ENCODE results near the gene OR6C65.

Gene OR6C65

GRCh38 chr12:55443776-55444175, 43.4 kb downstream of the OR6C65 start, which contains the start of gene OR6C2:
Gene OR6C2, plus strand, starts transcription at chr12:55444076. Its CDS starts 8,138 bp downstream, at chr12:55452214.
- DNase-seq (ENCODE audit: insufficient read length, low spot score), result no peak

GRCh38 chr12:55445357-55445756, 45.0 kb downstream of the OR6C65 start:
- FAIRE-seq, result no peak

More at GRCh38 chr12:55443776-55444175, 43.4 kb downstream of the OR6C65 start, which contains the start of gene OR6C2:
- FAIRE-seq, result no peak

DNA sequence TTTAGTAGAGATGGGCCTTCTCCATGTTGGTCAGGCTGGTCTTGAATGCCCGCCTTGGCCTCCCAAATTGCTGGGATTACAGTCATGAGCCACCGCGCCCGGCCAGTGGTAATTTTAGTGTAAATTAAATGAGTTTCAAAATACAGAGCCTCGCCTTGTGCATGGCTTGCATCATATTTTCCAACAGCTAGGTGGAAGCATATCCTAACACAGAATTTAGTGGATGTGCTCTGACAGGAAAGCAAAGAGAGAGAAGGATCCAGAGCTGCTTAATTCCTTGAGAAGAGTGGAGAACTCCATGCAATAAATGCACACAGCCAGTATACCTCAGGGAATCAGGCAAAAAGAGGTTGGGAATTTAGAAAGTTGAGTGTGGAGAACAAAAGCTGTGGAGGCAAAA, 46.0 kb downstream of the OR6C65 start:
- FAIRE-seq, result no peak

More at GRCh38 chr12:55445357-55445756, 45.0 kb downstream of the OR6C65 start:
- DNase-seq (ENCODE audit: insufficient read length, low spot score), result no peak

GRCh38 chr12:55448825-55449224, 48.5 kb downstream of the OR6C65 start:
- no peak for DNase-seq (ENCODE audit: insufficient read length, low spot score)
- FAIRE-seq, result no peak

More for the DNA sequence above, 46.0 kb downstream of the OR6C65 start:
- DNase-seq (ENCODE audit: insufficient read length, low spot score), result no peak

Data from GM19239 (cell line).